ENCODE data around the gene PRSS36.
"Not testable (repeated sequence)": the region's sequence is repeated elsewhere in the genome, so short reads cannot be mapped to it uniquely, and the experiment has no call there.

PRSS36 gene

DNA sequence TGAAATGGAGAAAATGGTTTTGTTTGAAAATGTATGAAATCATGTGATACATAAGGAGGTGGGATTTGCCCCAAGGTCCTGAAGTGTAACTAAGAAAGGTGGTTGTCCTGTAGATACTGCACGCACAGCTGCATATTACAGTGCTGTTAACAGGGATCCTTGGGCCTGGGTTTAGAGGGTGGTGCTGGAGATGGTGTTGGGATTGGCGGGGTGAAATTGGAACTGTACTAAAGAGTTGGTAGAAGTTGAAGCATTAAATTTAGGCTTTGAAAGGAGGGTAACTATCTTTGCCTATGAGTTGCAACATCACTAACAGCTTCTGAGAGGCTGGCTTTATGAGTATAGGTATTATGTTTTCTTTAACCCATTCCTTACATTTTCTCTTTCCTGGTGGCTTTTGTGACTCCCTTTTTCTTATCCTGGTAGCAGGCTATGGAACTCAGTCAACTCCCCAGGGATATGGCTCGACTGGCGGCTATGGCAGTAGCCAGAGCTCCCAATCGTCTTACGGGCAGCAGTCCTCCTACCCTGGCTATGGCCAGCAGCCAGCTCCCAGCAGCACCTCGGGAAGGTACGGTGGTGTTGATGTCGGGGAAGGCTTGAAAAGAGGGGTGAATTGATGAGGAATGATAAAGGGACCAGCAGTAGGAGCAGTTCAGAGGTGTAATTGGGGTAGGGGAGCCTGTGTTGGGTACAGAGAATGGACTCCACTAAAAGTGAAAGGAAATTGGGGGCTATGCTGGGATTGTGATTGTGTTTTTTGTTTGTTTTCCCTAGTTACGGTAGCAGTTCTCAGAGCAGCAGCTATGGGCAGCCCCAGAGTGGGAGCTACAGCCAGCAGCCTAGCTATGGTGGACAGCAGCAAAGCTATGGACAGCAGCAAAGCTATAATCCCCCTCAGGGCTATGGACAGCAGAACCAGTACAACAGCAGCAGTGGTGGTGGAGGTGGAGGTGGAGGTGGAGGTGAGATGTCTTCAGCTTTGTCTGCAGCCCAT lies 33.9 kb upstream of the PRSS36 start:
- no peak for DNase-seq

DNA sequence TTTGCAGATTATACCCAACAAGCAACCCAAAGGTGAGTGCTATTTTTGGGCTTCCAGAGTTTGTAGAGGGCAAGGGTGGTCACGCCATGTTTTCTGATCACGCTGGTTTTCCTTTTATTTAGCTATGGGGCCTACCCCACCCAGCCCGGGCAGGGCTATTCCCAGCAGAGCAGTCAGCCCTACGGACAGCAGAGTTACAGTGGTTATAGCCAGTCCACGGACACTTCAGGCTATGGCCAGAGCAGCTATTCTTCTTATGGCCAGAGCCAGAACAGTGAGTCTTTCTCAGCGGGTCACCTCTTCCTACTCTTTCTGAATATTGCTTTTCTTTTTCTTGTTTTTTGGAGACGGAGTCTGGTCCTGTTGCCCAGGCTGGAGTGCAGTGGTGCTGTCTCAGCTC lies 32.5 kb upstream of the PRSS36 start:
- DNase-seq: no peak

DNA sequence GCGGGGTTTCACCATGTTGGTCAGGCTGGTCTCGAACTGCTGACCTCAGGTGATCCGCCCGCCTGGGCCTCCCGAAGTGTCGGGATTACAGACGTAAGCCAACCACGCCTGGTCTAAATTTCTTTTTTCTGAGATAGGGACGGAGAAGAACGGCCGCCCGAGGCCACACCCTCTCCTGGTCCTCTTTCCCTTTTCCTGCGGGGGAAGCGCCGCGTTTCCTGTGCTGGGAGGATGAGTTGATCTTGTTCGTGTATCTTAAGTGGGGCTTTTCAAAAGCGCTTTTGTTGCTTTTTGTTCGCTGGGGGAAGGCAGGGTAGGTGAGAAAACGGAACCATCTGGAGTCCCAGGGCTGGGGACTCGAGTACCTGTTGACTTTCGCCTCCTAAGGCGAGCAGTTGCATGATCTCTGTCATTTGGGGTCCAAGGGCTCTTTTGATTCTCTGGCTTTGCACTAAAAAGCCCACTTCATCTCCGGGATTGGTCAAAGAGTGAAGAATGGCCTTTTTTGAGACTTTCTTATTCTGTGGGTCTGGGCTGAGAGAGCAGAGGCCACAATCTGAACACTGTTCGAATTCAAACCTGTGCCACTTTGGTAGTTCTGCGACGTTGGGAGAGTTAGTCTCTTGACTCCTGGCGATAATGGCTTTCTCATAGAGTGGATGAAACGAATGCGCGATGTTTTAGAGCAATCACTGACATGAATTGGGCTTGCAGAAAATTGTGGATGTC lies 31.4 kb upstream of the PRSS36 start:
- DNase-seq: no peak

DNA sequence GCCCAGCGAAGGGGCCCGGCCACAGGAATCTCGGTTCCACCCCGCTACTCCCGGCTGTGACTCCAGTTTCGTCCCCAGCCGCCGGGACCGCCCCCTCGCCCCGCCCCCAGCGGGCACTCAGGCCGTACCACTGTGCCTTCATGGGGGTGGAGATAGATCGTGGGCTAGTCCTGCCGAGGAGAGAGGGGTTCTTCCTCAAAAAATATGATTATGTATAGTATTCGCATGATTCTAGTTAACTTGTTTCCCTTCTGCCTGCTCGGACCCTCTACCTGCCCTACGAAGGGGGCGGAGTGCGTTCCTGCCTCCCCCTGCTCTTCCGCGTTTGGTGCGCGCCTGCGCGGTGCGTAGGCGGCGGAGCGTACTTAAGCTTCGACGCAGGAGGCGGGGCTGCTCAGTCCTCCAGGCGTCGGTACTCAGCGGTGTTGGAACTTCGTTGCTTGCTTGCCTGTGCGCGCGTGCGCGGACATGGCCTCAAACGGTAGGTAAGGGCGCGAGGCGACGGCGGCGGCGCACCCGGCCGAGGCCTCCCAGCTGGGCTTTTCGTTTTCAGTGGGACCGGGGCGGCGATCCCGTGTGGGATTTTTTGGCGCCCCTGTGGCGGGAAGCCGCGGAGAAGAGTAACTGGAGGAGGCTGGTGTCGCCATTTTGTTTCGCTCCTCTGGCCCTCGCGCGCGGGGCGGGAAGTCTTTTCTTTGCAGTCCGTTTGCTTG lies 30.0 kb upstream of the PRSS36 start, which contains the start of gene FUS:
FUS (plus strand) TSS at position 393 of the 713 bp plus-strand sequence; CDS start at position 469, 76 bp downstream.
- DNase-seq: peak; percentile 83

DNA sequence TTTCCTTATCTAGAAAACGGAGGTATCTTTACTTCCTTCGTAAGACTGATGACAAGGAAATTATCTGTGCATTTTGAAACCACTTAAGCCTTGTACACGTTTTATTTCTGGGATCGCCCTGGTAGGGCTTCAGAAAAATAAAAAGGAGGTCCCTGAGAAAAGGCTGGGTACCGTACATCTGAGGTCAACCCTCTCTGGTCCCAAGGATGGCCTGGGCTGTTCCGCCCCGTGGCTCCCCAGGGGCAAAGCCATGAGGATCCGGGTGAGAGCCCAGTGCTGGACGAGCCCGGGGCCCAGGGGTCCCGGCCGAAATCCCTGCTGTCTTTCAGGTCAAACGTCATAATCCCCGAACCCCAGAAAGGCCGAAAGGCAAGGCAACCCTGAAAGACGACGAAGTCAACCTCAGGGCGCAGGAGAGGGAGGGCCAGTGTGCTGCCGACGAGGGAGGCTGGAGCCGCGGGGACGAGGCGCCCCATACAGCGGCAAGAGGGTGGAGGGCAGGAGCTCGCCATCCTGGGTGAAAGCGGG lies 29.4 kb upstream of the PRSS36 start:
- DNase-seq: no peak

DNA sequence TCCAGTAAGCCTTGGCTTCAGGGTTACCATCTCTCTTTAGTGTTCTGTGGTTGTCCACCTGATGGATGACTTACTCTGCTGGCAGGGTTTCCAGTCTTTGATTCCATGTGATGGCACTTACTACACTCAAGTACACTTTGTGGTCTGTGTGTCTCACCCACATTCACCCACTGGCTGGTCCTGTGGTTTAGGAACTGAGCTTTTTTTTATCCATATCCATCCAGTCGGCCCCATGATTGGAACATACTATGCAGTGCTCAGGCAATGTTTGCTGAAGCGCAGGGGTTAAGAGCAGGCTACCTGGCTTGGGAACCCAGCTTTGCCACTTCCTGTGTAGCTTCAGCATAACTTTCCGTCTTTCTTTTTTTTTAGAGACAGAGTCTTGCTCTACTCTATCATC lies 27.3 kb upstream of the PRSS36 start:
- no peak for DNase-seq

DNA sequence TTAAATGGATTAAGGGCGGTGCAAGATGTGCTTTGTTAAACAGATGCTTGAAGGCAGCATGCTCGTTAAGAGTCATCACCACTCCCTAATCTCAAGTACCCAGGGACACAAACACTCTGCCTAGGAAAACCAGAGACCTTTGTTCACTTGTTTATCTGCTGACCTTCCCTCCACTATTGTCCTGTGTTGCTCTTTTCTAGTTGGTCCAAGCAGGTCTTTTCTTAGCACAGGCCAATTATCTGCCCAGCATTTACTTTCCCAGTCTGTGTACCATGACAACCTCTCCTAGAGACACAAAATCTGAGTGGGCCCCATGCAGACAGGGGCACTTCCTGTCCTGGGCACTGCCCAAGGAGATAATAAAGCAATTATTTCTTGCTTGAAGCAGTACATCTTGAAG lies 20.2 kb upstream of the PRSS36 start:
- DNase-seq: not testable (repeated sequence)

DNA sequence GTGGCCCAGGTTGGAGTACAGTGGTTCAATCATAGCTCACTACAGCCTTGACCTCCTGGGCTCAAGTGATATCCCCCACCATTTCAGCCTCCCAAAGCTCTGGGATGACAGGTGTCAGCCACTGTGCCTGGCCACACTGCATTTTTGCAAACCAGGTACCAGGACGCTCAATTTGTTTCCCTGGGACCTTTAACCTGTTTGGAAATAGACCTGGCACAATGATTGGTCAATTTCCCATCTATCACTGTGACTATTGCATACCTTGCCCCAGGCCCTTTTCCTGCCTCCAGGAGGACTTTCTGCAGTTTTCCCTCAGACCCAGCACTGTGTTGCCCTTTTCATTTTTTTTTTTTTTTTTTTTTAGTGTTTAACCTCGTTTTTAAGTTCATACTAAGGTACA lies 19.0 kb upstream of the PRSS36 start:
- no peak for DNase-seq

DNA sequence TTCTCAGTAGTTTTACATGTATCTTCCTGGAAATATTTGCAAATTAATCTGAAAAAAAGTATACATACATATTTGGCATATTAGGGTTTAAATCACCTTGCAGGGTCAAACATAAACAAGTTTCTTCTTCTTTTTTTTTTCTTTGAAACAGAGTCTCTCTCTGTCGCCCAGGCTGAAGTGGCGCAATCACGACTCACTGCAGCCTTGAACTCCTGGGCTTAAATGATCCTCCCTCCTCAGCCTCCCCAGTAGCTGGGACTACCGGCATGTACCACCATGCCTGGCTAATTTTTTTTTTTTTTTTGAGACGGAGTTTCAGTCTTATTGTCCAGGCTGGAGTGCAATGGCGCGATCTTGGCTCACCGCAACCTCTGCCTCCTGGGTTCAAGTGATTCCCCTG lies 17.4 kb upstream of the PRSS36 start:
- DNase-seq: no peak

DNA sequence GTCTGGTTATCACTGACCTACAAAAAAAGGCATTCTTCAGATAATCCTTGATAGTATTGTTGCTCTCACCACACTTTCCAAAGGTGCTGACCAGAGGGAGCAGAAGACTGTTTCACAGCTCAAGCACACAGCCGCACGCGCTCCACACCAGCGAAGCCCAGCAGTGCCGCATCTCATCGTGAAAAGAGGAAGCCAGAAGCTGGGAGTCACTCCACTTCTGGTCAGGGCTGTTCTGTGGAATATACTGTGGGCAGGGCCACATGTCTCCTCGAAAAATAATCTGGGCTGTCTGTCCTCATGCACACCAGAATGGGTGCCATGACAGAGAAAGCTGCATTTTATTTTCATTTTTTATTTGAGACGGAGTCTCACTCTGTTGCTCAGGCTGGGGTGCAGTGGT lies 7.3 kb upstream of the PRSS36 start:
- no peak for DNase-seq

DNA sequence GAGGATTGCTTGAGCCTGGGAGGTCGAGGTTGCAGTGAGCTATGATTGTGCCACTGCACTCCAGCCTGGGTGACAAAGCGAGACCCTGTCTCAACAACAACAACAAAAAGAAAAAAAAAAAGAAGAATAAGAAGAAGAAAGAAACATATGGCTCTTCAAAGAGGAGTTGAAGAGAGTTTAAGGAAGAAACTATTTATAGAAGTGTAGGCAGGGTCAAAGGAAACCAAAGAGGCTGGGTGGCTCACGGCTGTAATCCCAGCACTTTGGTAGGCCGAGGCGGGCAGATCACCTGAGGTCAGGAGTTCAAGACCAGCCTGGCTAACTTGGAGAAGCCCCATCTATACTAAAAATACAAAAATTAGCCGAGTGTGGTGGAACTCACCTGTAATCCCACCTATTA lies 1.1 kb upstream of the PRSS36 start:
- DNase-seq: not testable (repeated sequence)

DNA sequence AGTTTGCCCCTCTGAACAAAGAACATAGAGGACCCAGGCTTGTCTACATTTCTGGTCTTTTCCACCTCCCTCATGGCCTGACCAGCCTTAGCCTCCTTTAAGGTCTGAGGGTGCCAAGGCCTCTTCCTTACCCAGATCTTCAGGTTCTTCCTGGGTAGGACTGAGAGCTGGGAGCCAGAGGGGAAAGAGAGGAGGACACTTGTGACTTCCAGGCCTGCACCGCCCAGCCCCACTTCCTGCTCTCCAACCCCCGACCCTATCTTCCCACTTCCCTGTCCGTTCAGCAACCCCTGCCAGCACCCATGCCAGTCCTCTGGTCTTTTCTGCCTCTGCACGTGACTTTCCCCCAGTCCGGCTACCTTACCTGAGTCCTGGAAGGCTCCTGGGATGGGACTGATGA lies 534 bp downstream of the PRSS36 start:
- DNase-seq: no peak

DNA sequence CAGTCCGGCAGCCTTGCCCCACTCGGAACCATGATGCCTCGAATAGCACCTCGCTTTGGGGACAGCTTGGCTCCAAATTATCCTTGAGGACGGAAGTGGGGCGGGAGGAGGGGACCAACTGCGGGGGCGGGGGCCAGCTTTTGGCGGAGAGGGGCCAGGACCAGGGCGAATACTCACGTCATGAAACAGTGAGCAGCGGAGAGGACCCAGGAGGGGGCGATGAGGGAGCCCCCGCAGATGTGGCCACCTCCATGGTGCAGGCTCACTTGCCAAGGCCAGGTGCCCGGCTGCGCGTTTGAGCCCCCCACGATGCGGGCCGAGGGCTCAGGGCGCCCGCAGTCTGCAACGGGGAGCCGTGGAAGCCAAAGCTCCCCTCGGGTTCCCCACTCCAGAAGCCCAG lies 970 bp downstream of the PRSS36 start:
- no peak for DNase-seq

DNA sequence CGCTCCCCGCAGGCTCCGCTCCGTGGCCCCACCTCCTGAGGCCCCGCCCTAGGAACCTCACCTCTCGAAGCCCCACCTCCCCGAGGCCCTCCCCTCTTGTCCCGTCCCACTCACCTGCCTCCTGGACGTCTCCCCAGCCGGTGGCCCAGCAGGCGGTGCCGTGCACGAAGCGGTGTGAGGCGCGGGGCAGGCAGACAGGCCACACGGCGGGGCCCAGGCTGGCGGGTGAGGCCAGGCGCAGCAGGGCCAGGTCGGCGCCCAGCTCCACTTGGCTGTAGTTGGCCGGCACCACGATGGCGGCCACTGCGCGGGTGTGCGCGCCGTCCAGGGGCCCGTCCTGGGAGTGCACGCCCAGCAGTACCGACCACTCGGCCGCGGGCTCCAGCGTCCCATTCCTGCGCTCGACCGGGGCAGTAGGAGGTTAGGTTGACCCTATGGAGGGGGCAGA lies 1.6 kb downstream of the PRSS36 start:
- no peak for DNase-seq

DNA sequence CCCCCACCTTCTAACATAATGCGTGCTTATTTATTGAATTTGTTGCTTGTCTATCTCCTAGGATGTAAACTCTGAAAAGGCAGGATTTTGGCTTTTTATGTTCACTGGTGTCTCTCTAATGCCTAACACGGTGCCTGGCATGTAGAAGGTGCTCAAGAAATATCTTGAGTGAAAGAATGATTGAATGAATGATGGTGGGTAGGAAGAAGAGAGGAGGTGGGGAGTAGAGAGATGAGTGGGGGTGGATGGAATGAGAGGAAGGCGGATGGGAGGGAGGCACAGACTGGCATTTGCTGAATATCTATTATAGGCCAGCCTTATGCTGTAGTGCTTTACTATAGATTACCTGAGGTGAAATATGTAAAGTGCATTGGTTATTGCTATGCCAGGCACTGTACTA lies 2.3 kb downstream of the PRSS36 start:
- DNase-seq: no peak

DNA sequence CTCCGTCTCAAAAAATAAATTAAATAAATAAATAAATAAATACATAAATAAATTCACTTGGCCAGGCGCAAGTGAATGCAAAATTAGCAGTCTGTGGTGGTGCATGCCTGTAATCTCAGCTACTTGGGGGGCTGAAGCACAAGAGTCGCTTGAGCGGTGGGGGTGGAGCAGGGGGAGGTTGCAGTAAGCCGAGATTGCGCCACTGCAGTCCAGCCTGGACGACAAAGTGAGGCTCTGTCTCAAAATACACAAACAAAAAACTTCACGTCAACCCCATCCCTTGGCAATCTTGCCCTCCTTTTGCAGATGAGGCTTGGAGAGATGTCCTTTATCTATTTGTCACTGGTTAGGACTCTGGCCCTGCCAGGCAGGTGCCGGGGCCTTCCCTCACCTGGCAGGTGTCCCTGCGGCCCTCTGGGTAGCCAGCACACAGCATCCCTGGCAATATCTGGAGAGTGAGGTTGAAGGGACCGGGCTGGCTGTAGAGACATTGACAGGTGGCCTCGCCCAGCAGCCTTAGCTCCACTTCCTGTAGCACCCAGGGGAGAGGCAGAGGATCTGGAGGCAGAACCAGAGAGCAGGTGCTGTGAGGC lies 4.4 kb downstream of the PRSS36 start:
- no peak for DNase-seq

DNA sequence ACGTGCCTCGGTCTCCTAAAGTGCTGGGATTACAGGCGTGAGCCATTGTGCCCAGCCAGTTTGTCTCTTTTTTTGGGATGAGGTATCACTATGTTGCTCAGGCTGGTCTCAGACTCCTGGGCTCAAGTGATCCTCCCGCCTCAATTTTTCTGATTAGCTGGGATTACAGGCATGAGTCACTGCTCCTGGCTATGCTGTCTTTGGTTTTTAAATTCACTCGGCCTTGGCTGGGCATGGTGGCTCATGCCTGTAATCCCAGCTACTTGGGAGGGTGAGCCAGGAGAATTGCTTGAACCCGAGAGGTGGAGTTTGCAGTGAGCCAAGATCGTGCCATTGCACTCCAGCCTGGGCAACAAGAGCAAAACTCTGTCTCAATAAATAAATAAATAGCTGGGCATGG lies 5.4 kb downstream of the PRSS36 start:
- not testable (repeated sequence) for DNase-seq

DNA sequence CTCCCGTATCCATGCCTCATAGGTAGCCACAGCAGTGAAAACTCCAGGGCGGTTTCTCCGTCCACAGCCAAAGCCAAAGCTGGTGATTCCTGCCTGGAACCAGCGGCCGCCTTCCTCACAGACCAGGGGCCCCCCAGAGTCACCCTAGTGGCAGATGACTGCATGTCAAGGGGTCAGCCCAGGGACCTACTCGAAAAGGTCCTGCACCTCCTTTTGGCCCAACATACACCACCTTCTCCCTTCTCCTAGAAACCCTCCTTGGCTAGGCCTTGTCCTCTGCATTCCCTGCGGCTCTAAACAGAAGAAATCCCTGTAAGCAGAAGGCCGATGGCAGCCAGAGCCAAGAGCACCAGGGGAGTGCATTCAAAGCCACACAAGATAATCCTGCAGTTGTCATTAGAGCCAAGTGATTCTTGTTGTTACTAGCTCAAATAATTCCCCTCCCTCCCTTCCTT lies 6.1 kb downstream of the PRSS36 start:
- no peak for DNase-seq

DNA sequence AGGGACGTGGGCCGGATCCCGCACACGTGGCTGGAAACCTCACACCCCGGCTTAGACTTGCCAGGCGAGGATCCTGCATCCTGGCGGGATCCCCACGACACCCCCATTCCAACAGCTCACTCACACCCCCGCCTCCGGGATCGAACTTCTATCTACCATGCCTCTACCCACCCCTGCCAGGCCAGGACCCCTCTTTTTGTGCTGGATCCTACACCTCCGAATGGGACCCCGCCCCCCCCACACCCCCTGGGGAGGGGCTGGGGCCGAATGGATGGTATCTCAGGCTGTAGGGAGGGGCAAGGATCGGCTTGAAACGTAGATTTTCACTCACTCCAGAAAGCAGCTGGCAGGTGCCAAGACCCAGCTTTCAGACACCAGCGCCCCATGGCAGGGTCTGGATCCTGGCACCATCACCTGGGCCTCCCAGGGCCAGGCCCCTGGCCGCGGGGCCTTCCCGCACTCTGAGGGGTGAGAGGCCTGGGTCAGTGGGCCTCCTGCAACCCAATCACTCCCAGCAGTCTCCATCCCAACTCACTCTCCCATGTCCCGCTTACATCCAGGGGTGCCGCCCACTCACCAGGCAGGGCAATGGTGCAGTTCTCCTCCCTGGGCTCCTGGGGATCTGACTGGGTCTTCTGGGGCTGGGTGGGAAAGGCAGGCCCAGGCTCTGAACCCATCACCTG lies 6.7 kb downstream of the PRSS36 start:
- DNase-seq: no peak

DNA sequence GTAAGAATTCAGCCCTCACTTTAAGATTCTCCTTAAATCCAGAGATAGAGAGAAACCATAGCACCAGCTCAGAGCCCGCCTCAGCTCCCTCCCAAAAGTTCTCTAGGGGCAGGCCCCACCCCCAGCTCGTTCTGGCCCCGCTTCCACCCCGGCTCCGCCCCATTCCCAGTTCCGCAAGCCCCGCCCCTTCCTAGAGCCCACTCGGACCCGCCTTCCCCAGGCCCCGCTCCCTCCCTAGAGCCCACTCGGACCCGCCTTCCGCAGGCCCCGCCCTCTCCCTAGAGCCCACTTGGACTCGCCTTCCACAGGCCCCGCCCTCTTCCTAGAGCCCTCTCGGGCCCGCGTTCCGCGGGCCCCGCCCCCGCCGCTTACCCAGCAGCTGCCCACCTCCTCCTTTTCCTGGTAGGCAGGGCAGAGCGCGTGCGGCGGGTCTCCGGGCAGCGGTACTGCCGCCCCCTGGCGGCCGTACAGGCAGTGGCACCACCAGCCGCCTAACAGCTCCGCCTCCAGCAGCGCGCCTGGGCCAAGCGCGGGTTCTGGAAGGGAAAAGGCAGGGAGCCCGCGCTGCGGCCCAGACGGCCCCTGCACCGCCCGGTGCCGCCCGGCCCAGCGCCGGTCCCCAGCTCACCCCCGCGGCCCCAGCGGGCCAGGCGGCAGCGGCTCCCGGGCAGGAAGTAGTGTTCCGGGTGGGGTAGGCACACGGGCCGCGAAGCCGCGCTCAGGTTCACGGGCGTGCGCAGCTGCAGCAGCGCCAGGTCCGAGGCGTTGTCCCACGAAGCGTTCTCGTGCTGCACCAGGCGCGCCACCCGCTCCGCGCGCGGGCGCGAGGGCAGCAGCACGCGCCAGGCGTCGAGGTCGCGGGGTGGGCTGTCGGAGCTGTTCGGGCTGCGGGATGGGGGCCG lies 7.5 kb downstream of the PRSS36 start:
- DNase-seq: peak; percentile 92
